Esophagus squamous epithelium (tissue), 4 donors: ENCODE data around the gene PRPSAP2.

Experiments
- CTCF ChIP-seq, 6 experiments: fragments of 450-650 bp in 4 of 6; fragments of 200-600 bp in 2 of 6; sonication (generic) in 2 of 6; IDR thresholded peaks; one replicate each; pipeline ENCODE4 v1.5.1; 2016 to 2019; ENCODE audit warnings: antibody characterized with exemption in 6 of 6, mild to moderate bottlenecking in 4 of 6, moderate library complexity in 4 of 6
- POLR2A ChIP-seq, 4 donors: fragments of 450-650 bp; IDR thresholded peaks; one replicate each; pipeline ENCODE4 v1.6.1; 2017; ENCODE audit warnings: antibody characterized with exemption in 4 of 4, mild to moderate bottlenecking in 4 of 4, moderate library complexity in 3 of 4

GRCh38 chr17:18921485-18921884 lies 63.6 kb downstream of the PRPSAP2 start:
- TF ChIP-seq CTCF (IDR thresholded peaks at IDR 0.05), result no peak
- TF ChIP-seq POLR2A (IDR thresholded peaks at IDR 0.05), result no peak
